HT1080 (cell line): Measurements from ENCODE around the gene TBC1D10B. TPM values are rescaled to one million over a fixed set of nuclear protein-coding genes. Genes with fewer than 3 reads are reported as not detected.
"Not testable (repeated sequence)": the region's sequence is repeated elsewhere in the genome, so short reads cannot be mapped to it uniquely, and the experiment has no call there.

Experiments
- DNase-seq: peaks from one replicate; pipeline ENCODE4 v3.0.0-alpha.2; 2015; ENCODE audit warnings: low read depth
- total RNA-seq: library from RNA; depleted of rRNA; stranded (reverse); fragments of >200 nt; shearing (Covaris generic); gene quantifications from 2 replicates; pipeline ENCODE4 v1.2.3, GENCODE V29; 2014

The TBC1D10B gene
- total RNA-seq, 1 experiment from 2014 or later: 37.2 TPM

GRCh38 chr16:30356401-30357084 is 13.8 kb downstream of the TBC1D10B start:
- DNase-seq: no peak

- no peak for DNase-seq
Observed at GRCh38 chr16:30355954-30356308, 14.4 kb downstream of the TBC1D10B start.

- peak; percentile 99 for DNase-seq
Observed at GRCh38 chr16:30355144-30355953, 14.9 kb downstream of the TBC1D10B start, which contains the start of gene CD2BP2. Gene CD2BP2 (minus strand): TSS chr16:30355308. CDS start chr16:30354681, 627 bp downstream.

- no peak for DNase-seq
Observed at GRCh38 chr16:30354423-30355143, 15.7 kb downstream of the TBC1D10B start.

- no peak for DNase-seq
Observed at GRCh38 chr16:30353438-30354129, 16.7 kb downstream of the TBC1D10B start.

GRCh38 chr16:30352488-30353401 is 17.5 kb downstream of the TBC1D10B start:
- no peak for DNase-seq

- DNase-seq: peak; percentile 84
Observed at GRCh38 chr16:30351586-30352419, 18.5 kb downstream of the TBC1D10B start.

GRCh38 chr16:30351001-30351441 is 19.3 kb downstream of the TBC1D10B start:
- no peak for DNase-seq

- no peak for DNase-seq
Observed at GRCh38 chr16:30350134-30350871, 20.0 kb downstream of the TBC1D10B start.

GRCh38 chr16:30349675-30350074 is 20.6 kb downstream of the TBC1D10B start:
- no peak for DNase-seq

GRCh38 chr16:30348929-30349328 is 21.4 kb downstream of the TBC1D10B start:
- DNase-seq: no peak

- DNase-seq: no peak
Observed at GRCh38 chr16:30348113-30348512, 22.2 kb downstream of the TBC1D10B start.

- no peak for DNase-seq
Observed at GRCh38 chr16:30346286-30346685, 24.0 kb downstream of the TBC1D10B start.

GRCh38 chr16:30343491-30343820 is 26.8 kb downstream of the TBC1D10B start:
- not testable (repeated sequence) for DNase-seq

- no peak for DNase-seq
Observed at GRCh38 chr16:30342751-30343490, 27.4 kb downstream of the TBC1D10B start.

GRCh38 chr16:30341971-30342370 is 28.3 kb downstream of the TBC1D10B start:
- DNase-seq: not testable (repeated sequence)

GRCh38 chr16:30340621-30341020 is 29.7 kb downstream of the TBC1D10B start:
- DNase-seq: no peak

GRCh38 chr16:30338715-30339114 is 31.6 kb downstream of the TBC1D10B start:
- not testable (repeated sequence) for DNase-seq
